Measurements from ENCODE around the gene CCR3.
A peak's percentile ranks its signal among the peaks of the same experiment; 100 is the strongest.

The CCR3 gene

DNA sequence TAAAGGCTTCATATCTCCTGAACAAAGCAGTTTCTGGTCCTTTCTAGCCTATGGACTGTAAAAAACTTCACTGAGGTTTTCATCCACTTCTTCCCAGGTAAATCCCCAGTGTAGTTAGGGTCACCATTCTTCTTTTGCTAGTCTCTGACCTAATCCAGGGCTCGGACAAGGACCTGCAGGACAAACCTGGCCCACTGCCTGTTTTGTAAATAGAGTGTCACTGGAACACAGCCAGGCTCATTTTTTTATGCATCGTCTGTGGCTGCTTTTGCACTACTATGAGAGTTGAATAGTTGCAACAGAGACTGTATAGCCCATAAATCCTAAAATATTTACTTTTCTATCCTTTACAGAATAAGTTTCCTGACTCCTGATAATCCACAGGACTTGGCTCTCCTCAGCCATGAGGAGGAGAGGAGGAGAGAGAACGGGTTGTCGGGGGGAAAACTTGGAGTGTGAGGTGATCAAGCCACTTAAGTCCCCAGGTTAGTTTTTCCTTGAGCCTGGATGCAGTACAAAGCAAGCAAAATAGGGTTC, 29.0 kb downstream of the CCR3 start:
- DNase-seq (ENCODE audit: low read depth in 1 of 2, low spot score in 1 of 2): no peak

DNA sequence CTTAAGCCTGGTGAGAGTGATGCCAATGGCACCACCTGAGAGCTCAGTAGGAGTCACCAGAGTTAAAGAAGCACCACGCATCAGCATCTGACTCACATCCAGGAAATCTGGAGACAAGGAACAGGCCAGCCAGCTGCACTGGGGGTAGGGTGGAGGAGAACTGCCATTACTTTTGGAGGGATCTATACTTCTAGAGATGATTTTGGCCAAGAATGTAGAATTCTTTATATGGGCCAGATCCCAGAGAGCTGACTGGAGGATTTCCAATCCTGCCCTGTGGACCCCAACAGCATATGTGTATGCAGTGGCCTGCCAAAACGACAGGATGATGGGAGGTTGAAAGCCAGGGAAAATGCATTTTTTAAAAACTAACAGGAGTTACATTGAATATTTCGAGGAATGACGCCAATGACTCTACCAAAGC, 29.8 kb downstream of the CCR3 start:
- DNase-seq (ENCODE audit: low read depth in 1 of 2, low spot score in 1 of 2): no peak

DNA sequence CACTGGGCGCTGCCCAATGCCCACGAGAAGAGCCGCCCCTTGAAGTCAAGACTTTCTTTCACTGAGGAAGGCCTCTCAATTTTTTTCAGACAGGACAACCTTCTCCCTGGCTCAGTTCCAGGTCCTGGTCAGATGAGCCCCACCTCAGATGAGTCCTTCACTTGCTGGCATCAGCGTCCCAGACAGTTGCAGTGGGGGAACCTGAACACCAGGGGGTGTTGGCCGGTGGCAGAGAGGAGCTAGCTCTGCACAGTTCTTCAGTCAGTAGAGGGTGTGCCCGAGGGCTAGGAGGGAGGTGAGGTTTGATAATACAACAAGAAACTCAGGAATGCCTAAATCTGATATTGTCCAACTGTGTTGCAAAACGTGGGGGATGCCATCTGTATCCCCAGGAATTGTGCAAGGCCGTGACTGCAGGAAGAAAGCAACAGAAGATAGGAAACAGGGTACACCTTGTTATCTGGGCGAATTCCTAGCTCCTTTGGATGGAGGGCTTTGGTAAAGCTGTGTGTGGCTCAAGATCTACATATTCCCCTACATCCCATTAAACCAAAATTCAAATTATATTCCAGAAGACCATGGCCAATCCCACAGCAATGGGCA, 34.3 kb downstream of the CCR3 start:
- peak; percentile 63 to 75 for DNase-seq (ENCODE audit: low read depth in 1 of 2, low spot score in 1 of 2)

DNA sequence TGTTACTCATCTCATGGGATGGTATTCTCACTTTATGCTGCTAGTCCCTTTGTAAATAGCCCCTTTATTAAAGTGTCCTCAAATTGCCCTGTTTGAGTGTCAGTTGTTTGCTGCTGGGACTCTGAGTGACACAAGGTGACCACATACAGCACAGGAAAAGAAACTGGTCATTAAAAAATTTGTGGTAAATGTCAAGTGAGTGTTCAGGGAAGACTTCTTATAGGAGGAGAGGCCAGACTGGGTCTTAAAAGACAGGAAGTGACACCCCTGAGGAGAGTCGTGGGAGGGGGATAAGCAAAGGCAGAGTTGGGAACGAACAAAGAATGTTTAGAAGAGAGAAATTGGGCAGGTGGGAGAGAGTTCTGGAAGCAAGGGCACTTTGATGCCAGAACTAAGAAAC, 35.2 kb downstream of the CCR3 start:
- DNase-seq (ENCODE audit: low read depth in 1 of 2, low spot score in 1 of 2): no peak

DNA sequence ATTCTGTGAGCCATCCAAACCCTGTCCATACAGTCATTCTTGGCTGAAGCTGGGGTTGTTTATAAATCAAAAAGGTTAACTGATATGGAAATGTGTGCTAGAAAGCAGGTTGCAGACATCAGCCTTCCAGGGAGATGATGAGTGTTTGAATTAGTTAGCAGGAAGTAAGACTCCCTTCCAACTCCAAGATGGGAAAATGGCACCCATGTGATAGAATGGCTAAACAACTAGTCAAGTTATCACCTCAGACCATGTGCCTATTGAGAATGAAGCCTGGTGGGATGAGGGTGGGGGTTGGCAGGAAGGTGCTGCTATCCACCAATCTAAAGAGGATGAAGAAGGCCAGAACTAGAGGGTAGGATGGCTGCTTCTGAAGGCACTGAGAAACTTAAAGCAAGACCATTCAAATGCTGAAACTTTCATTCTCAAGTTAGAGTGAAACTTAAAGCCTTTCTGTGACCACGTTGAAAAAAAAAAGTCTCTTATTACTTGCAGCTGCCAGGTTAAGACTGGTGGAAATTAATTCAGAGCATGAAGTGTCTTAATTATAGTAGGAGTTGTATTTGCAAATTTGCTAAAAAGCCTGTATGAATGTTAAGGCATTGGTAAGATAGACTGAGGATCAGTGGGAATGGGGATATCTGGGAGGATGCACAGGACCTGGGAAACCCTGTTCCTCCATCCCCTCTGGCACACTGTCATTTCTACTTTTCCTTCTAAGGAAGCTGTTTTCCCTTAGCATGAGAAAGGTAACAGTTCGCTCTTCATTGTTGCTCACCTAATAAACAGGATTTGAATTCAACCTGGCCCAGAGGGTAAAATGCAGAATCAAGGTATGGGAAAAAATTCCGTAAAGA, 36.8 kb downstream of the CCR3 start:
- no peak for DNase-seq (ENCODE audit: low read depth in 1 of 2, low spot score in 1 of 2)

DNA sequence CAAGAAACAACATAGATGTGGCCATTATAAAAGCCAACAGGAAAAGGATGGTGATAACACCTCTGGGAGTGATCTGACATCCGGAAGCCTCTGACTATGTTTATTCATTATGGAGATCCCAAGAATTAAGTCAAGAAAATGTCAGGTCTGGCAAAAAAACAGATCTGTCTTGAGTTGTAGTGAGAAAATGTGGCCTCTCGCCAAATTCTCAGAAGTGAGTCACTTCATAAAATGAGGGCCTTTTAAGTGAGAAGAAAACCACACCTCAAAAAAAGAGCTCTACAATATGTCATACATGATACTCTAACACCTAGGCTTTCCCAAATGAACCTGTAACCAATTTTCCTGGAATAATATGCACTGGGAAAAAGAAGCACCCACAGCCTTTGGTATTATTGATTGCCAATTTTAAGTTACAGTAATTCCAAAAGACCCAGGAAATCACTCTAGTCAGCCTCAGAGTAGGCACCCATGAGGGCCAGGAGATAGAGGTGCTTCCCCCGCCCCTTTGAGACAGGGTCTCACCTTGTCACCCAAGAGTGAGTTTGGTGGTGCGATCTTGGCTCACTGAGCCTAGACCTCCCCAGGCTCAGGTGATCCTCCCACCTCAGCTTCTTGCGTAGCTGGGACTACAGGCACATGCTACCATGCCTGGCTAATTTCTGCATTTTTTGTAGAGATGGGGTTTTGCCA, 38.0 kb downstream of the CCR3 start:
- peak in 1 of 2 donors; percentile 58 for DNase-seq (ENCODE audit: low read depth in 1 of 2, low spot score in 1 of 2)

DNA sequence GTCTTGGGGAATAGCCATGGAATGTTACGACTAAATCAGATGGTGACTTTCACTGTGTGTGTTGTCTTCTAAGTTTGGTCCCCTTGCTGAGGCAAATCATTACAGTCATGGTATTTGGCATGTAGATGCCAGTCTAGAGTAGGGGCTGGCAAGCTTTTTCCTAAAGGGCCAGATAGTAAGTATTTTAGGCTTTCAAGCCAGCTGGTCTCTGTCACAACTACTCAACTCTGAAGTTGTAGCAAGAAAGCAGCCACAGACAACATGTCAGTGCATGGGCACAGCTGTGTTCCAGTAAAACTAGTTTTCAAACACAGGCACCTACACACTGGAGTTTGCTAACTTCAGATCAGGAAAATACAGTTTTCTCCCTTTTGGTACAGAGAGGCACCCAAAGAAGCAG, 39.3 kb downstream of the CCR3 start:
- DNase-seq (ENCODE audit: low read depth in 1 of 2, low spot score in 1 of 2): no peak

DNA sequence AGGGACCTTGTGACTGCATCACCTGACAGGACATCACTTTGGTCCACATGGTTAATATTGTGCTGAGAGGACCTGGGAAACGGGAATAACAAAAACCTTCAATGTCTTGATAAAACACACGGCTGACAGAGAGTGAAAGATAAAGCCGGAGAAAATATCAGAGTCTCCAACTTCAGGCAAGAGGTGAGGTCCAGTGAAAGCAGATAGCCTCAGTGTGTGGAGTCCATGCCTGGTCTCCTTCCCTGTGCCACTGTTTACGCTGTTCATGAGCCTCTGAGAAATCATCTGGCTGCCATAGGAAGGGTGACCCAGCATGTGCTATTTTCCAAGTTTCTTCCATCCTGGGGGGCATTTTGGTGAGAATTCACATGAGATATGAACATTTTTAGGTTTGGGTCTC, 39.8 kb downstream of the CCR3 start:
- DNase-seq (ENCODE audit: low read depth in 1 of 2, low spot score in 1 of 2): no peak

DNA sequence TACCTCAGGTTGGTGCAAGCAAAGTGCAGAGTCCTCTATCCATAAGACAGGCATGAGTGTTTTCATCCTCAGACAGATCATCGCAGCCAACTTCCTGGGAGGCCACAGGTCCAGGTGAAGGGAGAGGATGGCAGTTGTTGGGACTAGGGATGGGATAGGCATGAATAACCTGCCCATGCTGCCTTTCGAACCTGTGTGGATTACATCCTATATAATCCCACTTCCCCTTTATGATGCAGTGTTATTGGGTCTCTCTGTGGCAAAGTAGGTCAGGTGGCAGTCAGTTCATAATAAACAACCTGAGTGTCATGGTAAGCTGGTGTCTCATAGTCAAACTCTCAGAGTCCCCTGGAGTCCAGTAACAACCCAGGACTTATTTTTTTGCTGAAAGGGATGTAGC, 40.4 kb downstream of the CCR3 start:
- no peak for DNase-seq (ENCODE audit: low read depth in 1 of 2, low spot score in 1 of 2)

DNA sequence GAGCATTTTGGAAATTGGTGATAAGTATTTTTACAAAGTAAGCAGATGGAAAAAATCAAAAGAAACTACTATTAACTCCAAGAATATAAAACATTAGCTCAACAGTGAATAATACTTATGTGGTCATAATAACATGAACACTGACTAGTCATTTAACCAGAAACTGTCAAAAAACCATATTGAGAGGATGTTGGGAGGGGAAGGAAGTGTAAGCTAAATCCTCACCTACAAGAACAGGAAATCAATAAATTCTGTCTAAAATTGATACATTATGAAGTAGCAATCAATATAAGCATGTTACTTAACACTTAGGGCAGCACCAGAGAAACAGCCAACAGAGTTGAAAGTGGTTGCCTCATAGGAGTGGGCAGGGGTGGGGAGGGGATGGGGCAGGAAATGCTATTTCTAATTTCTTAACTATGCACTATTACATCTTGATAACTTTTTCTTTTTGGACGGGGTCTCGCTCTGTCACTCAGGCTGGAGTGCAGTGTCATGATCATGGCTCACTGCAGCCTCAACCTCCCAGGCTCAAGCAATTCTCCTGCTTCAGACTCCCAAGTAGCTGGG, 41.7 kb downstream of the CCR3 start:
- DNase-seq (ENCODE audit: low read depth in 1 of 2, low spot score in 1 of 2): no peak

DNA sequence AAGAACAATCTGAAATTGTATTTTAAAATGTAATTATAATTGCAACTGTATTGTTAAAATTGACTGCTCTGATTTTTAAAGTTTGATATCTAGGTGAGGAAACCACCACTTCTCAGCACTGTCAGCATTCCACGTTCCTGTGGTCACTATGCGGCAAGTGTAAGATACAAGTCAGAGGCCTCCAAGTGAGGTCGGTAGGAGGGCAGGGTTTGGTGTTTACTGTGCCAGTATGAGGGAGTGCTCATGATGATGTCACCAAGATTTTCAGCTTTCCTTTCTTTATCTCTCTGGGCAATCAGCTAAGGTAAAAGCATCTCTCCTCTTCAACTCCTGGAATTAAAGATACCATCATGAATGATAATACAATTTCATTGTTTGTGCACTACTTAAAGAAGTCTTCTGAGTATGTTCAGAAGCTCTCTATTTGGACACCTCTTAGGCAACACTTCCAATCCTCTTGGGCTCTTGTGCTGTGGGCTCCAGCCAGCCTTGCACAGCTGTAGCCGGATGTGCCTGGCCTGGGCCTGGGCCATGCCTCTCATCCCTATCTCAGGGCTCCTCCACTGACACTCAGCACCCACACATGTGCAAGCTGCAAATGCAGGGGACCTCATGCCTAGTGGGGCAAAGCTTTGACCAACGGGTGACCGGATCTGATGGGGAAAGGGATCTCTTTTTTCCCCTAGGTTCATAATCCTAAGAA, 42.9 kb downstream of the CCR3 start:
- no peak for DNase-seq (ENCODE audit: low read depth in 1 of 2, low spot score in 1 of 2)

DNA sequence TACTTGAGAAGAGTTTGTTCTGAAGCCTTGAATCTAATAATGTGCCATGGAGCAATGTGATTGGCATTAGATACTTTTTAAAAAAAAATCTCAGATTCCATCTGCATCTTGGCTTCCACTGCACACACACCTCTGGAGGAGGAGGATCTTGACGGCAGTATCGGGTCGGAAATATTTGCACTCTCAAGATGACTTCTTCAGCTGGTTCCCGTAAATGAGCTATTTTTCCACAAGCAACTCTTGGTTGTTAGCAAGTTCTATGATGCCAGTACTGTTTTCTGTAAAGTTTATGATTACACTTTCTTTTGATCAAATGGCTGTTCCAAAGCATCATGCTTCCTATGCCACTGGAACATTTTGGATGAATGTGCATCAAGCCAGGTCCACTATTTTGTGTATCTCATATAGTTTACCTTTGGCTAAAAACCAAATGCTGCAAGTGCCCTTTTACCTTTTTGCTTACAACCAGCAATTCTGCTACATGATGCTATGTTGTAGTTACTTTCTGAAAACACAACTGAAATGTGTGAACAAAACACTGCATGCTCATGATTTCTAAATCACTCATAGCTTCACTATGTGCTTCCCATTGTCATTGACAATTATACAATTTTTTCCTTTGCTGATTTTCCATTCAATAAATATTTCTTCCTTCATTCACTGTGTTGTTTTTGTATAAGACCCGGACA, 43.8 kb downstream of the CCR3 start:
- DNase-seq (ENCODE audit: low read depth in 1 of 2, low spot score in 1 of 2): no peak

DNA sequence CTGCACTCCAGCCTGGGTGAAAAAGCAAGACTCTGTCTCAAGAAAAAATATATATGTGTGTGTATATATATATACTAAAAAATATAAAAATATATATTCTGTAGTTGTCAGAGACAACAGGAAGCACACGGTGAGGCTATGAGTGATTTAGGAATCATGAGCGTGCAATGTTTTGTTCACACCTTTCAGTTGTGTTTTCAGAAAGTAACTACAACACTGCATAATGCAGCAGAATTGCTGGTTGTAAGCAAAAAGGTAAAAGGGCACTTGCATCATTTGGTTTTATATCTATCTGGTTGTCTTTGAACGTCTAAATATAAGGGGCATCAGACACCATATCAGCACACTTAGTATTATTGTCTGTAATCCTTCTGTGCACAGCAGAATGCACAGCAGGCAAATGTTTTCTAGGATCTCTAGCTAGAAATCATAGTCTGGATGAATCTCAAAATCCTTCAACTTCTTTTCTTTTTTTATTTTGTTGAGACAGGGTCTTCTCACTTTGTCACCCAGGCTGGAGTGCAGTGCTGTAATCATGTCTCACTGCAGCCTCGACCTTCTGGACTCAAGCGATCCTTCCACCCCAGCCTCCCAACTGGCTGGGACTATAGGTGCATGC, 44.8 kb downstream of the CCR3 start:
- DNase-seq (ENCODE audit: low read depth in 1 of 2, low spot score in 1 of 2): no peak

DNA sequence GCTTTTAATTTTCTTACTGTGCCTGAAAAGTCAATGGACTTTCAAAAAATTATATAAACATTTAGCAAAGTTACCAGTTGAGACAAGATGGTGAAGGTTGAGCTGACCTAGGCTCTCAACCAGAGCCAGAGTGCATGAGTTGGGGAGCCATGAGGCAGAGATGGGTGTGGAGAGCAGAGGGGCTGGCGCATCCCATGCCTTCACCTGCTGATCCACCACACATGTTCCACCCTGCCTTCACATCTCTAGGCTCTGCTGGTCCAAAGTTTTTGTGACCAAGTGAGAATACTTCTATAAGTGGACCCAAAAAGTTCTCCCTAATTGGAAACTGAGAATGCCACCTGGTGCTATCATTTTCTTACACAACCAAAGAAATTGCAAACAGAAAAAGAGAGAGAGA, 47.3 kb downstream of the CCR3 start:
- DNase-seq (ENCODE audit: low read depth in 1 of 2, low spot score in 1 of 2): no peak

DNA sequence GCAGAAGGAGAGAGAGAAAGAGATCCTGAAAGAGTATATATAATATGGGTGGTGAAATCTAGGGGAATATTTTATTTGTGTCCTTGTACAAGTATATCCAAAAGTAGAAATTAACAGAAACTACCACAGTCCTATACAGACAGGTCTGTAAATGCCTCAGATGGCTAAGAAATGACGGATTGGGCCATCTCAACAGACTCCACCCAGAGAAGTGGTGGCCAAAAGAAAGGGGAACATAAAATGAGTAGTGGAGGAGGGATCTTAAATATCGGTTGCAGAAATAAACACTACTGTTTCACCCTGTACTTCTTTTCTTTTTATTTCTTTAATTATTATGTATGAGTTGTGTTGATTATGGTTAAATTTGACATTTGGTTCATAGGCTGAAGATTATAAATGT, 47.7 kb downstream of the CCR3 start:
- no peak for DNase-seq (ENCODE audit: low read depth in 1 of 2, low spot score in 1 of 2)

DNA sequence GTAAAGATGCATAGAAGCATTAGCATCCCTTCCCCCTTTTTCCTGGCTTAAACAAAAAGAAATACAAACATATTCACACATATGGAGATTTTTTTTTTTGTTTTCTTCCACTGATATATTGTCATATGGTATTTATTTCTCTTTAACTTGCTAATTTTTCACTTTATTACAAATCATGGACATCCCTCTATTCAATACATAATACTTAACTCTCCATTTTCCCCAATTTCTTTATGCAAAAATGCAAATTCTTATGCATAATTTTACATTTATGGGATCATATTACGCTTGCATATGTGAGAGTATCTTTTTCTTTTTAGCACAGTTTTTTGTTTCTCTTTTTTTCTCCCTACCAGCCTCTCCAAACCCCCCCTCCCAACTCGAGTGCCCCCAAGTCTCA, 48.8 kb downstream of the CCR3 start:
- DNase-seq (ENCODE audit: low read depth in 1 of 2, low spot score in 1 of 2): no peak

DNA sequence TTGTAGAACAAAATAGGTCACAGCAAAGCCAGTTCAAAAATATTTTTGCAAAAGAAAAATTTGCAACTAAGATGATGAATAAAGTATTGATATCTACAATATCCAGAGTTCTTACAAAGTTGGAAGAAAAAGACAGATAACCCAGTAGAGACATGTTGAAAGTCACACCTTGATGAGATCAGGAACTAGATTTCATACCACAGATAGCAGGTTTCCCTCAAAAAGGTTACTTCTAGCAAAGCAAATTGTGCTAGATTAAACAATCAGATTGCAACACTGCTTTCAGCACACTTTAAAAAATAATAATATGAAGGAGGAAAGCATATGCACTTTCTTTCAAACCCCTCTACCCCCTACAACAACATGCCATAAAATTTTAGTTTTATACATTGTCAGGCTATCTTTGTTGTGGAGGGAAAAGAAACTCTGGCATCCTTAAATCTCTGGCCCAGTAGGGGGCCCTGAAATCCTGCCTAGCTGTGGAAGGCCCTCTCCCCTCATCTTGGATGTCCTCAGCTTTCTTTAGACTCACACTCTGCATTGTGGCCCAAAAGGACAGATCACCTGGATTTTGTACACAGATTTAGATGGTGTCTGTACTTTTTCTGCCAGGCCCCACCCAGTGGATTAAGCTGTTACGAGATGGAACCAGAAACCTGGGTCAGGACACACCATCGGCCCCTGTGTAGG, 50.9 kb downstream of the CCR3 start:
- DNase-seq (ENCODE audit: low read depth in 1 of 2, low spot score in 1 of 2): no peak

DNA sequence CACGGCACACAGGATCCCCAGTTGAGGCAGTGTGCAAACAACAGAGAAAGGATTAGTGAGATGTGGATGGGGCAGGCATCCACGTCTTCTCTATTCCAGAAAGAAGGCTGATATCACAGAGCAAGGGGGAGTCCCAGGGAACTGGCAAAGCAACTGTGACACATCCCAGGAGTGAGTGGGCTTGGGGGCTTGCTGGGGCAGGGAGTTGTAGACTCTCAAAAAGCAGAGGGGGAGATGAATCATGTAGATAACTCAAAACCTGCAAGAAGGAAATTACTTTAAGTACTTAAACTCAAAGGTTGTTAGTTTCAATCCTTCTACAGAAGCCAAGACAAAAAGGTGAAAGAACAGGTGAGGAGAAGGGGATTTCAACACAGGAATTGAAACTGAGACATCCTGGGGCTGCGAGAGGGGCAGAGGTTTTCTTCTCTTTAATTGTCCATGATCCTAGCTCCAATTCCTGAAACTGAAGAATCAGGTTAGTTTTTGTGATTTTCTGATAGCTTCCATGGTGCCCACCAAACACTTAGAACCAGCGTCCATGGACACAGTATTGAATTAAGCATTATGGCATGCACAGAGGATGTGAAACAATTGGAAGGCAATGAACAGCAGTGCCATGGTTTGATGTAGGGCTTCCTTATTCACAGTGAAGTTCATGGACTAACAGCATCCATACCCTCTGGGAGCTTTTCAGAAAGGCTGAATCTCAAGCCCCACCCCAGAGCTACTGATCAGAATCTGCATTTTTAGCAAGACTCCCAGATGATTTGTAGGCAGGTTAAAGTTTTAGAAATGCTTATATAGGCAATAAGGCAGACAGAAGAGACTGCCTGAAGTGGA, 52.0 kb downstream of the CCR3 start:
- DNase-seq (ENCODE audit: low read depth in 1 of 2, low spot score in 1 of 2): peak; percentile 45 to 71

DNA sequence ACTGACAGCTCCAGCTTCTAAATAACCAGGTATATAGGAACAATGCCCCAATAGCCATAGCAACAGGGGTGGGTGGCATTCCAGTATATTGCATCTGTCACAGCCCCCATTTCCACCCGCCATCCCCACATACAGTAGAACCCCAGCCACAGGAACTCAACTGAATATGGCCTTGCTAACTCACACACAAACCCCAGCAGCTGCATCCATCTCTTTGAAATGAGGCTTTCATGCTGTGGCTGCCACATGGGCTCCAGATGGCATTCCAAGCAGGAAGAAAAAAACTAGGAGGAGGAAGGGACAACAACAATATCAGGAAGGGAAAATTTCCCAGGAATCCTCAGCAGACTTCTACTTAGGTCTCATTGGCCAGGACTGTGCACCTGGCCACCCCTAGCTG, 54.6 kb downstream of the CCR3 start:
- no peak for DNase-seq (ENCODE audit: low read depth in 1 of 2, low spot score in 1 of 2)

Measured in activated CD4-positive, alpha-beta T cell treated with anti-CD3 and anti-CD28 coated beads, Interleukin-2, amount 50 U/mL, for 24 hours (primary cell).